ENCODE results near the gene VSIG10. TPM values are rescaled to one million over a fixed set of nuclear protein-coding genes. Genes with fewer than 3 reads are reported as not detected.
"Not testable (repeated sequence)": the region's sequence is repeated elsewhere in the genome, so short reads cannot be mapped to it uniquely, and the experiment has no call there.

VSIG10 gene
- total RNA-seq, 1 donor from 2014 or later: 24.6 TPM

DNA sequence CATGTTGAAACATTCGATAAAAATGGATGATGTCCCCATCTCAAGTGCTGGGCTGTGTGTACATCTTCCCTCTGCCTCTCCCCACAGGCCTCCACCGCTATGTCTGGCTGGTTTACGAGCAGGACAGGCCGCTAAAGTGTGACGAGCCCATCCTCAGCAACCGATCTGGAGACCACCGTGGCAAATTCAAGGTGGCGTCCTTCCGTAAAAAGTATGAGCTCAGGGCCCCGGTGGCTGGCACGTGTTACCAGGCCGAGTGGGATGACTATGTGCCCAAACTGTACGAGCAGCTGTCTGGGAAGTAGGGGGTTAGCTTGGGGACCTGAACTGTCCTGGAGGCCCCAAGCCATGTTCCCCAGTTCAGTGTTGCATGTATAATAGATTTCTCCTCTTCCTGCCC, 40.7 kb upstream of the VSIG10 start:
- TF ChIP-seq, protein P1, sequence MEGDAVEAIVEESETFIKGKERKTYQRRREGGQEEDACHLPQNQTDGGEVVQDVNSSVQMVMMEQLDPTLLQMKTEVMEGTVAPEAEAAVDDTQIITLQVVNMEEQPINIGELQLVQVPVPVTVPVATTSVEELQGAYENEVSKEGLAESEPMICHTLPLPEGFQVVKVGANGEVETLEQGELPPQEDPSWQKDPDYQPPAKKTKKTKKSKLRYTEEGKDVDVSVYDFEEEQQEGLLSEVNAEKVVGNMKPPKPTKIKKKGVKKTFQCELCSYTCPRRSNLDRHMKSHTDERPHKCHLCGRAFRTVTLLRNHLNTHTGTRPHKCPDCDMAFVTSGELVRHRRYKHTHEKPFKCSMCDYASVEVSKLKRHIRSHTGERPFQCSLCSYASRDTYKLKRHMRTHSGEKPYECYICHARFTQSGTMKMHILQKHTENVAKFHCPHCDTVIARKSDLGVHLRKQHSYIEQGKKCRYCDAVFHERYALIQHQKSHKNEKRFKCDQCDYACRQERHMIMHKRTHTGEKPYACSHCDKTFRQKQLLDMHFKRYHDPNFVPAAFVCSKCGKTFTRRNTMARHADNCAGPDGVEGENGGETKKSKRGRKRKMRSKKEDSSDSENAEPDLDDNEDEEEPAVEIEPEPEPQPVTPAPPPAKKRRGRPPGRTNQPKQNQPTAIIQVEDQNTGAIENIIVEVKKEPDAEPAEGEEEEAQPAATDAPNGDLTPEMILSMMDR (conservative IDR thresholded peaks at IDR 0.05; ENCODE audit: low read depth, low read length): no peak
- no peak overlapping the region for H3K4me3 ChIP-seq (ENCODE audit: low read depth, low read length)
- no peak for DNase-seq (ENCODE audit: low read depth)

GRCh38 chr12:118140825-118141224, 37.0 kb upstream of the VSIG10 start:
- DNase-seq (ENCODE audit: low read depth): no peak
- no peak overlapping the region for H3K4me3 ChIP-seq (ENCODE audit: low read depth, low read length)
- TF ChIP-seq, protein P1 (conservative IDR thresholded peaks at IDR 0.05; ENCODE audit: low read depth, low read length): no peak

DNA sequence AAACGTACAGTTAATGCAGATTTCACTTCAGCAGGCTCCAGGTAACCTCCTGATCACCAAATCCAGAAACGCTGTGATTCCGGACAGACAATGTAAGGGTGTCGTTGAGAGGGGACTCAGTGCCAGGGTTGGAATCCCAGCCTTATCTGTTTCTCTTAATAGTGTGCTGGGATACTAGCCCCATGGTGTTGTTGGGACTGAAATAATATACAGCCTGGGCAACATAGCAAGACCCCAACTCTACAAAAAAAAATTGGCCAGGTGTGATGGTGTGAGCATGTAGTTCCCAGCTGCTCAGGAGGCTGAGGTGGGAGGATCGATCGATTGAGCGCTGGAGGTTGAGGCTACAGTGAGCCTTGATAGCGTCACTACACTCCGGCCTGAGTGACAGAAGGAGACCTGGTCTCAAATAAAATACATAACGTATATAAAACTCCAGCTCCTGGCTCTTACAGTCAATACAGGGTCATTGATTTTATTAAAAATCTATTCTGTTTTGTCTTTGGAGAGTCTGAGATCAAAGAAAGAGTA, 33.4 kb upstream of the VSIG10 start:
- no peak for DNase-seq (ENCODE audit: low read depth)
- TF ChIP-seq, protein P1 (conservative IDR thresholded peaks at IDR 0.05; ENCODE audit: low read depth, low read length): no peak
- peak overlapping the region; percentile 94 for H3K4me3 ChIP-seq (ENCODE audit: low read depth, low read length)

DNA sequence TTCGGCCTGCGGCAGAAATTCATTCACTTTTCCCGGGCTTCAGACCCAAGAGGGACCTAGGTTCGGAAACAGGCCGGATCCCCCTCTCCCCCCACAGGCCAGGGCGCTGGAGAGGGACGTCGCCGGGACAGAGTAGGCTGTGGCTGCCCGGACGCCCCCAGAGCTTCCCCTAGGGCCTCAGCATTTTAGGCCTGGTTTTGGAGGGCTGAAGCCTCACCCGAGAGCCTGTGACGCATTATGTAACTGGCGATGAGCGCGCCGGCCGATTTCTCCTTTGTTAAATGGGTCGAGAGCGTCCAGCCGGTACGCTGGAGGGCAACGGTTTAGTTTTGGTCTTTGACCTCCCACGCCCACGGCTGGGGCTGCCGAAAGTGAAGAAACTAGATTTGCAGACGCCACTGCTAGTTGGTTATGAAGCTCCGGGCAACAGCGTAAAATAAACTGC, 32.8 kb upstream of the VSIG10 start:
- no peak for DNase-seq (ENCODE audit: low read depth)
- peak overlapping the region; percentile 94 for H3K4me3 ChIP-seq (ENCODE audit: low read depth, low read length)
- TF ChIP-seq, protein P1 (conservative IDR thresholded peaks at IDR 0.05; ENCODE audit: low read depth, low read length): no peak

- H3K4me3 ChIP-seq (ENCODE audit: low read depth, low read length): peak within 1 kb of the TSS; percentile 94
- DNase-seq (ENCODE audit: low read depth): no peak
- TF ChIP-seq, protein P1 (conservative IDR thresholded peaks at IDR 0.05; ENCODE audit: low read depth, low read length): no peak
These were observed 32.2 kb upstream of the VSIG10 start, which contains the start of gene PEBP1 for GRCh38 chr12:118135788-118136558. PEBP1 (plus strand) TSS chr12:118136124; CDS start chr12:118136210, 86 bp downstream.

GRCh38 chr12:118129436-118129835, 25.6 kb upstream of the VSIG10 start:
- not testable (repeated sequence) for H3K4me3 ChIP-seq (ENCODE audit: low read depth, low read length); DNase-seq (ENCODE audit: low read depth)

DNA sequence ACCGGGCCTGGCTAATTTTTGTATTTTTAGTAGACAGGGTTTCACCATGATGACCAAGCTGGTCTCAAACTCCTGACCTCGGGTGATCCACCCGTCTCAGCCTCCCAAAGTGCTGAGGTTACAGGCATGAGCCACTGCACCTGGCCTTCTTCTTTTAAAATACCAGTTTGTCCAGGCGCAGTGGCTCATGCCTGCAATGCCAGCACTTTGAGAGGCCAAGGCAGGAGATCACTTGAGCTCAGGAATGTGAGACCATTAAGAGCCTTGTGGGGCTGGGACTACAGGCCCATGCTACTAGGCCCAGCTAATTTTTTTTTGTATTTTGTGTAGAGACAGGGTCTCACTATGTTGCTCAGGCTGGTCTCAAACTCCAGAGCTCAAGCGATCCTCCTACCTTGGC, 24.1 kb upstream of the VSIG10 start:
- TF ChIP-seq, protein P1 (conservative IDR thresholded peaks at IDR 0.05; ENCODE audit: low read depth, low read length): no peak
- H3K4me3 ChIP-seq (ENCODE audit: low read depth, low read length): no peak overlapping the region
- no peak for DNase-seq (ENCODE audit: low read depth)
